Measurements from ENCODE around the gene SYCP2L. TPM values are rescaled to one million over a fixed set of nuclear protein-coding genes. Genes with fewer than 3 reads are reported as not detected.
"Not testable (repeated sequence)": the region's sequence is repeated elsewhere in the genome, so short reads cannot be mapped to it uniquely, and the experiment has no call there.

The SYCP2L gene
- total and polyA plus RNA-seq, 2 experiments from 2014 or later = 0.13 TPM; not detected in 1

GRCh38 chr6:10993896-10994295, 107.0 kb downstream of the SYCP2L start:
- Histone ChIP-seq H3K27me3 (replicated peaks; ENCODE audit: insufficient read depth) (no peaks in the 10 kb centered on the region), H3K4me1 (ENCODE audit: insufficient read depth) (no peaks in the 10 kb centered on the region), H3K79me2 (ENCODE audit: insufficient read depth) (no peaks in the 10 kb centered on the region), H4K20me1 (ENCODE audit: insufficient read depth) (no peaks in the 10 kb centered on the region), H3K9ac (no peak overlapping the region), H2AFZ (no peak overlapping the region), H3K4me2 (ENCODE audit: unreplicated experiment) (no peak overlapping the region), H3K27ac (no peak overlapping the region), H3K4me3 (no peak overlapping the region), H3K9me2 (ENCODE audit: insufficient read depth) (no peaks in the 10 kb centered on the region), H3F3A (ENCODE audit: insufficient read depth) (no peaks in the 10 kb centered on the region), H3K9me3 (ENCODE audit: low read depth) (no peaks in the 10 kb centered on the region), H3K36me3 (ENCODE audit: low read depth) (no peaks in the 10 kb centered on the region)
- TF ChIP-seq EZH2 (IDR thresholded peaks at IDR 0.05; ENCODE audit: insufficient read depth, poor library complexity, severe bottlenecking) (no peak), EZH2phosphoT487 (IDR thresholded peaks at IDR 0.05; ENCODE audit: insufficient read depth, low read depth) (no peak)
- no peak for DNase-seq
- WGBS, 2 experiments (ENCODE audit: low coverage in 1 of 2, low lambda C conversion rate in 2 of 2, missing lambda C conversion rate in 2 of 2) = 91 to 92% methylated on average over 5 to 8 of the region's 8 CpGs
- in situ Hi-C loops (cut with MboI) = no loop called here

- no peak overlapping the region for H3K9ac ChIP-seq
- no peak overlapping the region for H2AFZ ChIP-seq
- H4K20me1 ChIP-seq (ENCODE audit: insufficient read depth) = no peaks in the 10 kb centered on the region
- no peaks in the 10 kb centered on the region for H3F3A ChIP-seq (ENCODE audit: insufficient read depth)
- TF ChIP-seq EZH2phosphoT487 (IDR thresholded peaks at IDR 0.05; ENCODE audit: insufficient read depth, low read depth) (no peak), EZH2 (IDR thresholded peaks at IDR 0.05; ENCODE audit: insufficient read depth, poor library complexity, severe bottlenecking) (no peak)
- no peaks in the 10 kb centered on the region for H3K27me3 ChIP-seq (replicated peaks; ENCODE audit: insufficient read depth)
- H3K4me1 ChIP-seq (ENCODE audit: insufficient read depth) = no peaks in the 10 kb centered on the region
- no peaks in the 10 kb centered on the region for H3K79me2 ChIP-seq (ENCODE audit: insufficient read depth)
- no peak overlapping the region for H3K4me2 ChIP-seq (ENCODE audit: unreplicated experiment)
- 70 to 74% methylated on average over 4 of the region's 4 CpGs for WGBS, 2 experiments (ENCODE audit: low coverage in 1 of 2, low lambda C conversion rate in 2 of 2, missing lambda C conversion rate in 2 of 2)
- H3K4me3 ChIP-seq = no peak overlapping the region
- no peaks in the 10 kb centered on the region for H3K36me3 ChIP-seq (ENCODE audit: low read depth)
- no peaks in the 10 kb centered on the region for H3K9me3 ChIP-seq (ENCODE audit: low read depth)
- H3K27ac ChIP-seq = no peak overlapping the region
- no peak for DNase-seq
- no peaks in the 10 kb centered on the region for H3K9me2 ChIP-seq (ENCODE audit: insufficient read depth)
- in situ Hi-C loops (cut with MboI) = no loop called here
These were observed 108.4 kb downstream of the SYCP2L start for GRCh38 chr6:10995114-10995707.

DNA sequence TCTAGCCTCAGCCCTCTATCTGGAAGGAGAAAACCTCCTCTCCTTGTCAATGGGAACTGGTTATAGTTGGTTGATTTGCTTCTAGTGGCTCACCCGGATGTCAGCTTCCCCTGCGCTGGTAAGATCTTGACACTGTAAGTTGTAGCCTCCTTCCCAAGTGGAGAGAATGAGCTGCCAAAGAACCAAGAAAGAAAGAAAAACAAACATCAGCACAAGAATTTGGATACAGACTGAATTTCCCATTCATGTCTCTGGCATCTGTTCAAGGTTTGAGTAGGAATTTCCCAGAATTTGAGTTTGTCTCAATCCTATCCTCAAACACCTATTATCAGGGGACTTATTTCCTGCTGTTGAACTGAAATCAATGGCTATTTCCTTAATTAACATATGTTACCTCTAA, 113.1 kb downstream of the SYCP2L start:
- no peaks in the 10 kb centered on the region for H3F3A ChIP-seq (ENCODE audit: insufficient read depth)
- no peak overlapping the region for H2AFZ ChIP-seq
- no peaks in the 10 kb centered on the region for H3K9me2 ChIP-seq (ENCODE audit: insufficient read depth)
- no peak overlapping the region for H3K27ac ChIP-seq
- no peaks in the 10 kb centered on the region for H3K27me3 ChIP-seq (replicated peaks; ENCODE audit: insufficient read depth)
- H3K4me2 ChIP-seq (ENCODE audit: unreplicated experiment) = no peak overlapping the region
- H4K20me1 ChIP-seq (ENCODE audit: insufficient read depth) = no peaks in the 10 kb centered on the region
- 78 to 85% methylated on average over 2 of the region's 2 CpGs for WGBS, 2 experiments (ENCODE audit: low coverage in 1 of 2, low lambda C conversion rate in 2 of 2, missing lambda C conversion rate in 2 of 2)
- H3K36me3 ChIP-seq (ENCODE audit: low read depth) = no peaks in the 10 kb centered on the region
- DNase-seq = peak; percentile 13
- no peak overlapping the region for H3K9ac ChIP-seq
- in situ Hi-C loops (cut with MboI) = no loop called here
- no peak overlapping the region for H3K4me3 ChIP-seq
- no peaks in the 10 kb centered on the region for H3K79me2 ChIP-seq (ENCODE audit: insufficient read depth)
- H3K9me3 ChIP-seq (ENCODE audit: low read depth) = no peaks in the 10 kb centered on the region
- no peaks in the 10 kb centered on the region for H3K4me1 ChIP-seq (ENCODE audit: insufficient read depth)
- TF ChIP-seq EZH2 (IDR thresholded peaks at IDR 0.05; ENCODE audit: insufficient read depth, poor library complexity, severe bottlenecking) (no peak), EZH2phosphoT487 (IDR thresholded peaks at IDR 0.05; ENCODE audit: insufficient read depth, low read depth) (no peak)

- H3K9me3 ChIP-seq (ENCODE audit: low read depth) = no peaks in the 10 kb centered on the region
- no peaks in the 10 kb centered on the region for H3K36me3 ChIP-seq (ENCODE audit: low read depth)
- H4K20me1 ChIP-seq (ENCODE audit: insufficient read depth) = no peaks in the 10 kb centered on the region
- no peaks in the 10 kb centered on the region for H3K79me2 ChIP-seq (ENCODE audit: insufficient read depth)
- H3K27me3 ChIP-seq (replicated peaks; ENCODE audit: insufficient read depth) = no peaks in the 10 kb centered on the region
- no peak for DNase-seq
- in situ Hi-C loops (cut with MboI) = no loop called here
- H3K9ac ChIP-seq = no peak overlapping the region
- H3K4me3 ChIP-seq = no peak overlapping the region
- H3K4me2 ChIP-seq (ENCODE audit: unreplicated experiment) = no peak overlapping the region
- 75 to 76% methylated on average over 2 of the region's 2 CpGs for WGBS, 2 experiments (ENCODE audit: low coverage in 1 of 2, low lambda C conversion rate in 2 of 2, missing lambda C conversion rate in 2 of 2)
- no peak overlapping the region for H3K27ac ChIP-seq
- H3K9me2 ChIP-seq (ENCODE audit: insufficient read depth) = no peaks in the 10 kb centered on the region
- no peak for TF ChIP-seq EZH2phosphoT487 (IDR thresholded peaks at IDR 0.05; ENCODE audit: insufficient read depth, low read depth)
- TF ChIP-seq EZH2 (IDR thresholded peaks at IDR 0.05; ENCODE audit: insufficient read depth, poor library complexity, severe bottlenecking) = no peak
- H2AFZ ChIP-seq = no peak overlapping the region
- H3K4me1 ChIP-seq (ENCODE audit: insufficient read depth) = no peaks in the 10 kb centered on the region; the same call in 1 of the 2 replicates
- H3F3A ChIP-seq (ENCODE audit: insufficient read depth) = no peaks in the 10 kb centered on the region
These were observed 115.3 kb downstream of the SYCP2L start for GRCh38 chr6:11002176-11002575.

DNA sequence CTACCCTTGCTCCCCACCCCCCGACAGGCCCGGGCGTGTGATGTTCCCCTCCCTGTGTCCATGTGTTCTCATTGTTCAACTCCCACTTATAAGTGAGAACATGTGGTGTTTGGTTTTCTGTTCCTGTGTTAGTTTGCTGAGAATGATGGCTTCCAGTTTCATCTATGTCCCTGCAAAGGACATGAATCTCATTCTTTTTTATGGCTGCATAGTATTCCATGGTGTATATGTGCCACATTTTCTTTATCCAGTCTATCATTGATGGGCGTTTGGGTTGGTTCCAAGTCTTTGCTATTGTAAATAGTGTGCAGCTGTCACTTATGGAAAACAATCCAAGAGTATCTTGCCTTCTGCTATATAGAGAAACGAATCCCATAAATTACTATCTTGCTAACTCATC, 116.4 kb downstream of the SYCP2L start:
- WGBS, 2 experiments (ENCODE audit: low coverage in 1 of 2, low lambda C conversion rate in 2 of 2, missing lambda C conversion rate in 2 of 2) = 80 to 87% methylated on average over 5 of the region's 5 CpGs
- H3K9ac ChIP-seq; H3K27me3 ChIP-seq (replicated peaks; ENCODE audit: insufficient read depth); H3K4me3 ChIP-seq; H3K4me2 ChIP-seq (ENCODE audit: unreplicated experiment); DNase-seq; H3K79me2 ChIP-seq (ENCODE audit: insufficient read depth); H2AFZ ChIP-seq; H4K20me1 ChIP-seq (ENCODE audit: insufficient read depth); H3K9me2 ChIP-seq (ENCODE audit: insufficient read depth); H3K36me3 ChIP-seq (ENCODE audit: low read depth); H3K27ac ChIP-seq; in situ Hi-C loops (cut with MboI); H3K9me3 ChIP-seq (ENCODE audit: low read depth): not testable (repeated sequence)
- H3K4me1 ChIP-seq (ENCODE audit: insufficient read depth) = peaks cover 11% of the 10 kb centered on the region
- H3F3A ChIP-seq (ENCODE audit: insufficient read depth) = peaks cover 10% of the 10 kb centered on the region
